Measurements from ENCODE around the gene POLD2. TPM values are rescaled to one million over a fixed set of nuclear protein-coding genes. Genes with fewer than 3 reads are reported as not detected.

Gene POLD2
- total and polyA plus RNA-seq, 2 of the 8 experiments (the other 6 are each of a cell fraction or from before 2014, with no cell fraction given): 148 to 214 TPM

GRCh38 chr7:44116789-44117666, 6.3 kb downstream of the POLD2 start:
- POLR2A ChIA-PET (ENCODE audit: partially characterized antibody): interaction anchor here (0.6 to 3.4 kb wide), 4 partner anchors 10 to 45 kb away, joined by 3 to 13 read pairs (median 6); partner anchors contain the start of gene AEBP1
- no peak overlapping the region for H4K5ac ChIP-seq (ENCODE audit: insufficient read length, low read depth, low read length)
- H3K9me3 ChIP-seq (ENCODE audit: insufficient read depth in 2 of 2, low read depth in 1 of 2, low read length in 1 of 2): no peaks in the 10 kb centered on the region
- no peaks in the 10 kb centered on the region for H3K27me3 ChIP-seq (replicated peaks in 1 of 4; ENCODE audit: control insufficient read depth in 3 of 4, extremely low read depth in 1 of 4, insufficient read depth in 3 of 4, low read length in 3 of 4)
- DNase-seq (ENCODE audit: low read depth in 1 of 2, low spot score in 2 of 2) (no peak), FAIRE-seq (no peak)
- H2BK120ac ChIP-seq (replicated peaks; ENCODE audit: low read depth, low read length): no peak overlapping the region
- no peak overlapping the region for H3K23ac ChIP-seq (ENCODE audit: insufficient read length)
- no peak overlapping the region for H3K56ac ChIP-seq (replicated peaks; ENCODE audit: insufficient read length, low read depth, low read length)
- peaks cover 8% of the 10 kb centered on the region for H3K79me1 ChIP-seq (ENCODE audit: low read depth, low read length)
- no peak overlapping the region for H3K18ac ChIP-seq (ENCODE audit: extremely low read depth, low read length)
- no peak overlapping the region for H3K27ac ChIP-seq (ENCODE audit: low read depth, low read length)
- no peak overlapping the region for H2AFZ ChIP-seq (ENCODE audit: low read length)
- peaks cover 0 to 6% (median 3%) of the 10 kb centered on the region in 4 experiments; a peak in 3 of 7 replicates for H3K4me1 ChIP-seq (replicated peaks in 1 of 4; ENCODE audit: control insufficient read depth in 3 of 4, insufficient read depth in 4 of 4, low read length in 3 of 4)
- no peak overlapping the region for H3K9ac ChIP-seq (replicated peaks in 1 of 4; ENCODE audit: extremely low read depth in 1 of 4, low read depth in 3 of 4, low read length in 3 of 4)
- no peak overlapping the region for H3K4ac ChIP-seq (replicated peaks; ENCODE audit: insufficient read length, low read depth, low read length)
- H4K8ac ChIP-seq (ENCODE audit: extremely low read depth, insufficient read depth, low read length): no peak overlapping the region; the same call in 1 of the 2 replicates
- 92% methylated on average over 18 of the region's 25 CpGs; no CpG with 5 or more reads in 1 of the 2 experiments for WGBS, 2 experiments (ENCODE audit: extremely low coverage in 1 of 2, insufficient coverage in 1 of 2, insufficient read length in 1 of 2, insufficient replicate concordance in 2 of 2, low coverage in 1 of 2, low lambda C conversion rate in 2 of 2, missing lambda C conversion rate in 1 of 2)
- H4K91ac ChIP-seq (replicated peaks; ENCODE audit: insufficient read length, low read length): no peak overlapping the region
- no peak overlapping the region for H3K14ac ChIP-seq (ENCODE audit: insufficient read length)
- H4K20me1 ChIP-seq (replicated peaks in 1 of 2; ENCODE audit: control insufficient read depth in 1 of 2, insufficient read depth in 2 of 2, low read length in 2 of 2): peaks cover 6 to 13% of the 10 kb centered on the region in 2 experiments
- H3K36me3 ChIP-seq (ENCODE audit: control insufficient read depth in 2 of 4, insufficient read depth in 4 of 4, low read length in 3 of 4): peaks cover 19 to 72% (median 37%) of the 10 kb centered on the region in 4 experiments; a peak in 7 of 8 replicates
- no peak overlapping the region for H2AK5ac ChIP-seq (ENCODE audit: low read depth, low read length)
- CTCF ChIA-PET (ENCODE audit: partially characterized antibody): interaction anchor here (0.6 to 1.7 kb wide), 3 partner anchors 8 to 663 kb away, joined by 3 to 5 read pairs (median 4); no protein-coding TSS in a partner anchor
- no peaks in the 10 kb centered on the region for H3K23me2 ChIP-seq (ENCODE audit: low read depth, low read length)
- no peak overlapping the region for H2BK12ac ChIP-seq (ENCODE audit: low read depth, low read length)
- H3K4me2 ChIP-seq (ENCODE audit: insufficient read depth in 1 of 2, low read depth in 2 of 2, low read length in 2 of 2): no peak overlapping the region
- H2BK20ac ChIP-seq (ENCODE audit: low read length): no peak overlapping the region
- H2BK15ac ChIP-seq (ENCODE audit: low read length): no peak overlapping the region
- no peak overlapping the region for H3K4me3 ChIP-seq (ENCODE audit: extremely low read depth in 1 of 4, insufficient read depth in 2 of 4, low read depth in 3 of 4, low read length in 4 of 4)
- H2BK5ac ChIP-seq (ENCODE audit: low read depth, low read length): no peak overlapping the region; the same call in 1 of the 2 replicates
- H3K79me2 ChIP-seq (ENCODE audit: control insufficient read depth in 1 of 2, insufficient read depth in 2 of 2, low read length in 2 of 2): peaks cover 1 to 8% of the 10 kb centered on the region in 2 experiments; a peak in 2 of 4 replicates
- no peak for TF ChIP-seq KDM1A (IDR thresholded peaks at IDR 0.05; ENCODE audit: borderline replicate concordance, low read length)
- TF ChIP-seq SRF (IDR thresholded peaks at IDR 0.05; ENCODE audit: low read depth, low read length): no peak
- TF ChIP-seq YY1 (IDR thresholded peaks at IDR 0.05; ENCODE audit: low read depth, low read length): no peak
- TF ChIP-seq SP4 (IDR thresholded peaks at IDR 0.05; ENCODE audit: low read length): no peak
- no peak for TF ChIP-seq CHD1 (IDR thresholded peaks at IDR 0.05; ENCODE audit: low read depth, low read length)
- TF ChIP-seq TAF7 (optimal IDR thresholded peaks at IDR 0.05; ENCODE audit: borderline replicate concordance, low read depth, low read length): no peak
- no peak for TF ChIP-seq TCF12 (IDR thresholded peaks at IDR 0.05; ENCODE audit: low read depth, low read length)
- no peak for TF ChIP-seq NRF1 (IDR thresholded peaks at IDR 0.05; ENCODE audit: low read depth, low read length)
- no peak for TF ChIP-seq MAX (IDR thresholded peaks at IDR 0.05)
- TF ChIP-seq CBX8 (IDR thresholded peaks at IDR 0.05; ENCODE audit: borderline replicate concordance, low read depth, low read length): no peak
- TF ChIP-seq EP300 (IDR thresholded peaks at IDR 0.05; ENCODE audit: borderline replicate concordance in 1 of 2, low read depth in 2 of 2, low read length in 2 of 2): no peak
- no peak for TF ChIP-seq KDM4A (IDR thresholded peaks at IDR 0.05; ENCODE audit: low read depth, low read length, severe bottlenecking)

All from H1 (cell line).